ENCODE data around the gene PLOD1. TPM values are rescaled to one million over a fixed set of nuclear protein-coding genes. Genes with fewer than 3 reads are reported as not detected.

Gene PLOD1
- total RNA-seq, 1 donor from 2014 or later = 54.8 TPM

DNA sequence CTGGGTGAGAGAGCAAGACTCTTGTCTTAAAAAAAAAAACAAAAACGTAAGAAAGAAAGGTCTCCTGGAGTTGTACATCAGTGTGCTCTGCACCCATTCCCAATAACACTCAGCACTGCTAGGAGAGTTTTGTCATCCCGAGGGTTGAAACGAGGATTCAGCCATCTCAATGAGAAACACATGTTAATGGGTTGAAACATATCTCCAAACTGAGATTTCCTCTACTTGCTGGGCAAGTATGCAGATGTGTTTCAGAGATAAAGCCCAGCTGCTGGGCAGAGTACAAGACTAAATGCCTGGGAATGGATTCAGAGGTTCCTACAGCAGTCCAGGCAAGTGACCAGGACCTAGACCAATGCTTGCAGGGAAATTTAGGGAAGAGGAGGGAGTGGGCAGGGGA, 43.1 kb downstream of the PLOD1 start:
- no peak for TF ChIP-seq CTCF (IDR thresholded peaks at IDR 0.05; ENCODE audit: insufficient read depth, low read length, severe bottlenecking)
- Histone ChIP-seq H3K36me3 (ENCODE audit: control insufficient read depth, insufficient read depth, low read length) (peaks cover 15% of the 10 kb centered on the region), H3K27me3 (ENCODE audit: control insufficient read depth, insufficient read depth, low read length) (no peaks in the 10 kb centered on the region), H3K4me3 (ENCODE audit: low read depth, low read length) (no peak overlapping the region)
- DNase-seq (ENCODE audit: low read depth) (no peak), FAIRE-seq (peak; percentile 40)

DNA sequence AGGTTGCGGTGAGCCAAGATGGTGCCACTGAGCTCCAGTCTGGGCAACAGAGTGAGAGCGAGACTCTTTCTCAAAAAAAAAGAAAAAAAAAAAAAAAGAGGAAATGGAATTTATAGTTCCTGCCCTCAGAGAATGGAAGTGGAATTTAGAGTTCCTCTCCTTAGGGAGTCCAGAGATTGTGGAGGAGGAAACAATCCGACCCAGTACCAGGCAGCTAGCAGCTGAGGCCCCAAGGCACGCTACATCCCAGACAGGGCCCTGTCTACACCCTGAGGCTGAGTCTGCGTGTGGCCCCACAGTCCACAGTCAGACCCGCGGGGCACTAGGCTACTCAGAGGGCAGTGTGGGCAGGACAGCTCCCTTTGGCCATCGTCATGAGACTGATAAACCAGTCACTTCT, 43.8 kb downstream of the PLOD1 start:
- no peaks in the 10 kb centered on the region for H3K27me3 ChIP-seq (ENCODE audit: control insufficient read depth, insufficient read depth, low read length)
- DNase-seq (ENCODE audit: low read depth) (no peak), FAIRE-seq (no peak)
- TF ChIP-seq CTCF (IDR thresholded peaks at IDR 0.05; ENCODE audit: insufficient read depth, low read length, severe bottlenecking) = no peak
- H3K4me3 ChIP-seq (ENCODE audit: low read depth, low read length) = no peak overlapping the region
- peaks cover 15% of the 10 kb centered on the region for H3K36me3 ChIP-seq (ENCODE audit: control insufficient read depth, insufficient read depth, low read length)

- no peaks in the 10 kb centered on the region for H3K27me3 ChIP-seq (ENCODE audit: control insufficient read depth, insufficient read depth, low read length)
- no peak for DNase-seq (ENCODE audit: low read depth)
- peak overlapping the region; percentile 83 for H3K4me3 ChIP-seq (ENCODE audit: low read depth, low read length)
- H3K36me3 ChIP-seq (ENCODE audit: control insufficient read depth, insufficient read depth, low read length) = peaks cover 19% of the 10 kb centered on the region
- no peak for TF ChIP-seq CTCF (IDR thresholded peaks at IDR 0.05; ENCODE audit: insufficient read depth, low read length, severe bottlenecking)
- FAIRE-seq = no peak
Observed at GRCh38 chr1:11979028-11979850, 44.7 kb downstream of the PLOD1 start.

- Histone ChIP-seq H3K36me3 (ENCODE audit: control insufficient read depth, insufficient read depth, low read length) (peaks cover 16% of the 10 kb centered on the region), H3K27me3 (ENCODE audit: control insufficient read depth, insufficient read depth, low read length) (no peaks in the 10 kb centered on the region), H3K4me3 (ENCODE audit: low read depth, low read length) (peak within 1 kb of the TSS; percentile 83)
- TF ChIP-seq CTCF (IDR thresholded peaks at IDR 0.05; ENCODE audit: insufficient read depth, low read length, severe bottlenecking) = no peak
- DNase-seq (ENCODE audit: low read depth) = peak; percentile 95
- FAIRE-seq = no peak
Observed at GRCh38 chr1:11979851-11980675, 45.5 kb downstream of the PLOD1 start, which contains the start of gene MFN2. Gene MFN2, plus strand, starts transcription at chr1:11980444. Its CDS starts 8,725 bp downstream, at chr1:11989169.

- peaks cover 14% of the 10 kb centered on the region for H3K36me3 ChIP-seq (ENCODE audit: control insufficient read depth, insufficient read depth, low read length)
- DNase-seq (ENCODE audit: low read depth) (no peak), FAIRE-seq (no peak)
- TF ChIP-seq CTCF (IDR thresholded peaks at IDR 0.05; ENCODE audit: insufficient read depth, low read length, severe bottlenecking) = no peak
- peak overlapping the region; percentile 83 for H3K4me3 ChIP-seq (ENCODE audit: low read depth, low read length)
- H3K27me3 ChIP-seq (ENCODE audit: control insufficient read depth, insufficient read depth, low read length) = no peaks in the 10 kb centered on the region
Observed at GRCh38 chr1:11980676-11980972, 46.1 kb downstream of the PLOD1 start.
